NCI-H774 (cell line): ENCODE measurements around the gene OPHN1.
"Not testable (repeated sequence)": the region's sequence is repeated elsewhere in the genome, so short reads cannot be mapped to it uniquely, and the experiment has no call there.

Source experiments
- DNase-seq: peaks from one replicate; lab custom pipeline; 2025; lab: John Stamatoyannopoulos, UW

OPHN1 gene

DNA sequence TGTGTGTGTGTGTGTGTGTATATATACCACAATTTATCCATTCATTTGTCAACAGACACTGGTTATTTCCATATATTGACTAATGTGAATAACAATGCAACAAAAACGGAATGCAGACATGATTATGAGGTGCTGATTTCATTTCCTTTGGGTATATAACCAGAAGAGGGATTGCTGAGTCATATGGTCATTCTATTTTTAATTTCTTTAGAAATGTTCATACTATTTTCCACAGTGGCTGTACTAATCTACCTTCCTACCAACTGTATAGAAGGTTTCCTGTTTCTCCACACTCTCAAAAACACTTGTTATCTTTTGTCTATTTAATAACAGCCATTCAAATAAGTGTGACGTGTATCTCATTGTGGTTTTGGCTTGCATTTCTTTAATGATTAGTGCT, 269.9 kb downstream of the OPHN1 start:
- no peak for DNase-seq

DNA sequence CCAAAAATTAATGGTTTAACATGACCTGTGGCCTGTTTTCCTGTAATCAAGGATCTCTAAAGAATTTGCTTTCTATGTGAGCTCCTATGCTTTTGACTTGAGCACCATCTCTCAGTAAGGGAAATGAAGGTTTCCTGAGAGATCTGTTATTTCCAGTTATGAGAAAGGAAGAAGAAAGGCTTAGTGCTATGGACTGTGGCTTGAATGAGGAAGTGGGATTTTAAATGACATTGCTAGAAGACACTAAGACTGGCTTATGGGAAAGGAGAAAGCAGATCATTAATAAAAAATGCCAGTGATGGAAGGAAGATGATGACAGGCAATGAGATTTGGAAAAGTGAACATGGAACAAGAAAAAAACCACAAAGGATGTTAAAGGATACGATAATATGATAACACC, 285.4 kb downstream of the OPHN1 start:
- DNase-seq = no peak

DNA sequence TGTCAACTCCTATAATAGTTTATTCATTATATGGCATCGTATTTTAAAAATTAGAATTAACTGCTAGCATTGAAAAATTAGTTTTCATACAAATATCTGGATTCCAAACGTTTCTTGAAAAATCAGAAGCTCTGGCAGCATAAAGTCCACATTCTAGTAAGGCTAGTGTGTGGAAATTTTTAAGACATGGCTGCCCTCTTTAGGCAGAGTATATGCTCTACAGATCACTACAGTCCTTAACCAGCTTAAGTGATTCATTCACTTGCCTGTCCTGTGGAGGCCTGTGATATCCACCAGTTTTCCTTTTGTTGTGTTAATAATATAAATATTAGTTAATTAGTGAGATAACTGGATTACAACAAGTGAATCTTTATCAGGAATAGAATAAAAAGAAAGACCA, 287.2 kb downstream of the OPHN1 start:
- peak; percentile 5 for DNase-seq

DNA sequence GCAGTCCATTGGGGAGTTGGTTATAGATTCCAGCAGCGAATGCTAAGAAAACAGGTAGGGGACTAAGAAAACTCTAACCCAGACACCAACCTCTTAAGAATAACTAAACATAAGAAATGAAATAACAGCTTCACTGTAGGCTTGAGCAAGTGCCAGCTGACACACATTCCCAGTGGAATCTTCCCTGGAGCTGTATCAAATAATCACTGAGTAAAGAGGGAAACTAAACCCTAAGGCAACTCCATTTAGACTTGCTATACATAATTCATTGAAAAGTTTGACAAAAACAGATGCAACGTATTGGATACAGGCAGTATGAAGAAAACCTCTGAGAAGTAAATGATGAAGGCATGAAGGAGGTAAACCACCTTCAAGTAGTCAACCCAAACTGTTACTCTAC, 293.5 kb downstream of the OPHN1 start:
- no peak for DNase-seq

DNA sequence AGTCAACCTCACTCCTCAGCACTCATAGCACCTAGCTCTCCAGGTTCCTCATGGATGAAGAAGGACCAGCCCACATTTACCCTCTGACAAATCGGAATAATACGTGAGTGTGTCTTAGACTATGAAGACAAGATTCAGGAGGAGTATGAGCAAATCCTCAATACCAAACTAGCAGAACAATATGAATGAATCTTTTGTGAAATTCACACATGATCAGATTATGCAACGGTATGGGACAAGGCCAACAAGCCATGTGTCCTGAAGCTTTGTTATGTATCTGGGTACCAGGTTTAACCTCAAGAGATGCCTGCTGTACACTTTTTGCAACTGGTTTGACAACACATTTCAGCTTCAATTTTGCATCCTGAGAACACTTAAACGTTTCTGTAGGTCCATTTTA, 300.1 kb downstream of the OPHN1 start:
- no peak for DNase-seq

DNA sequence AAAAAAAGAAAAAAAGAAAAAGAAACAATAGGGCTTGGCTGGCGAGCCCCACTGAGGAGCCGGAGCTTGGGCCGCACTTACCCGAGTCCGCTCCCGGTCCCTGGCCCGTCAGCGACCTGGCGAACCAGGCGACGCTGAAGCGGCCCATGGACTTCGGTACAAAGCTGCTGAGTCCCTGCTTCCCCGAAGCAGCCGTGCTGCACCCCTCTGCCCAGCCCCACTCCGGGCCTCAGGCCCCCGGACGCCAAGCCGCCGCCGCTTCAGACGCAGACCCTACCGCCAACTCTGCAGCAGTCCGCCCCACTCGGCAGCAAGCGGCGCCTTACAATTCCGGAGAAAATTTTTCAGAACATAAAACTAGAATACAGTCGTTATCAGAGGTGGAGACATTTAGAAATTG, 300.5 kb downstream of the OPHN1 start:
- no peak for DNase-seq

DNA sequence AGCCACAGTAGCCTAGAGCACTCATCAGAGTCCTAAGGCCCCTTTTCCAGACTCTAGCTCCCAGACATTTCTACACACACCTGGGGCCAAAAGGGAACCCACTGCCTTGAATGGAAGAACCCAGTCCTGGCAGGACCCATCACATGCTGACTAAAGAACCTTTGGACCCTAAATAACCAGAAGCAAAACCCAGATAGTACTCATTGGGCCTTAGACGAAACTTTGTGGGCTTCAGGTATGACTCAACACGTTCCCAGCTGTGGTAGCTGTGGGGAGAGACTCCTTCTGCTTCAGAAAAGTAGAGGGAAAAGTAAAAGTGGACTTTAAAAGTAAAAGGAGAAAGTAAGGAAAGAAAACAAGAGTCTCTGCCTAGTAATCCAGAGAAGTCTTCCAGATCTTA, 311.5 kb downstream of the OPHN1 start:
- no peak for DNase-seq

DNA sequence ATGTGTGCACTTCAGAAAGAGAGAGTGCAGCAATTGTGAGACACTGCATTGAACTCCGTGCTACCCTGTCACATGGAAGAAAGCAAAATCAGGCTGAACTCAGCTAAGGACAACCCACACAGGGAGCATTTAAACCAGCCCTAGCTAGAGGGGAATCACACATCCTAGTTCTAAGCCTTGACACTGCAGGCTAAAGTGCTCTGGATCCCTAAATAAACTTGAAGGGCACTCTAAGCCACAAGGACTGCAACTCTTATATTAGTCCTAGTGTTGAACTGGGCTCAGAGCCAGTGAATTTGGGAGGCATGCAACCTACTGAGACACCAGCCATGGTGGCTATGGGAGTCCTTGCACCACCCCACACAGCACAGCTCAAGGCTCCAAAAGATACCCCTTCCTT, 311.9 kb downstream of the OPHN1 start:
- no peak for DNase-seq

DNA sequence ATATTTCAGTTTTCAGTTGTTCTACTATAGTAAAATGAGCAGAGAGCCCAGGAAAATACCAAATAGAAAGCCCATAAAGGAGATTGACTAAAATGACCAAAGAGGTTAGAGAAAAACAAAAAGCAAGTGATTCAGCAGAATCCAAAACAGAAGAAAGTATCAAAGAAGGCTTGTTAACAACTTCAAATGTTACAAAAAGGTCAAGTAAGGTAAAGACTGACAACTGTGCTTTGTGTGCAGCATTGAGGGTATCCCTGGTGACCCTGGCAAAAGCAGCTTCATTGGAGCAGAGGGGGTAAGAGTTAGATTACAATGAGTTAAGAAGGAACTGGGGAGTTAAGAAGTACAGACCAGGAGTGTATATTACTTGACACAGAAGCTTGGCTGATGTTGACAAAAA, 317.9 kb downstream of the OPHN1 start:
- no peak for DNase-seq

DNA sequence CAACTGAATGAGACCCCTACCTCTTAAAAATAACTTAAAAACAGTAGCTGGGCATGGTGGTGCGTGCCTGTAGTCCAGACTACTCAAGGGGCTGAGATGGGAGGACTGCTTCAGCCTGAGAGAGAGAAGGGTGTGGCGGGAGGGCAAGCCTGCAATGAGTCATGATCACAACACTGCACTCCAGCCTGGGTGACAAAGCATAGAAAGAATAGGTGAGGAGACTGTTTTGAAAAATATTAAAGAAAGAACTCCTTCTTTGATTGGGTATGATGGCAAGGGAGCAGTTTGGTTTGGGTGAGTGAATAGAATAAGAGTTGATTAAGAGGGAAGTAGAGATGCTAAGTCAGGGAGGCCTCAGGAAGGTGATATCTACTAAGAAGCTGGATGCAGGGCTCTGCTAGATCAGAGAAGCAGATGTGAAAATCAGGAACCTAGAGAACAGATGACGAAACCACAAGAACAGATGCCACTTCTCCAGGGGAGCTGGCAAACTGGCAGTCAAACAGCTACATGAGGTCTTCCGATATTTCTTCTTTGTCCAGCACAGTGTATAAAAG, 318.6 kb downstream of the OPHN1 start:
- DNase-seq = no peak

DNA sequence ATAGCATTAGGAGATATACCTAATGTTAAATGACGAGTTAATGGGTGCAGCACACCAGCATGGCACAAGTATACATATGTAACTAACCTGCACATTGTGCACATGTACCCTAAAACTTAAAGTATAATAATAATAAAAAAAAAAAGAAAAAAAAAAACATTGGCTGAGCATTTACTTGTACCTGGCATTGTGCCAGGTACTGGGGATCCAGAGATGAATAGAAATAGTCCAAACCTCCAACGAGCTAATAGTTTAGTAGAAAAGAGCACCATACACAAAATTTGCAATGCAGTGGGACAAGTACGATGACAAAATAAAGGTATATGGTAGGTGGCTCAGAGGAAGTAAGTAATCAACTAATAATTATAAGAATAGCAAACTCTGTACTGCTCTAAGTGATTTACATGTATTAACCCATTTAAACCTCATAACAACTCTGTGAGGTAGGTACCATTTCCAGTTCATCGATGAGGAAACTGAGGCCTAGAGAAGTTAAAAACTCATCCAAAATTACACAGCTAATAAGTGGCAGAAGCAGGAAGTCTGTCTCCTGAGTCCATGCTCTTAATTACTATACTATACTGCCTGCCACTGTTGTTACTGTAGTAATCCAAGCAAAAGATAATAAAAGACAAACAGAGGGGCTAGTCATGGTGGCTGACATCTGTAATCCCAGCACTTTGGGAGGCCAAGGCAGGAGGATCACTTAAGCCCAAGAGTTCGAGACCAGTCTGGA, 319.3 kb downstream of the OPHN1 start:
- DNase-seq = no peak

DNA sequence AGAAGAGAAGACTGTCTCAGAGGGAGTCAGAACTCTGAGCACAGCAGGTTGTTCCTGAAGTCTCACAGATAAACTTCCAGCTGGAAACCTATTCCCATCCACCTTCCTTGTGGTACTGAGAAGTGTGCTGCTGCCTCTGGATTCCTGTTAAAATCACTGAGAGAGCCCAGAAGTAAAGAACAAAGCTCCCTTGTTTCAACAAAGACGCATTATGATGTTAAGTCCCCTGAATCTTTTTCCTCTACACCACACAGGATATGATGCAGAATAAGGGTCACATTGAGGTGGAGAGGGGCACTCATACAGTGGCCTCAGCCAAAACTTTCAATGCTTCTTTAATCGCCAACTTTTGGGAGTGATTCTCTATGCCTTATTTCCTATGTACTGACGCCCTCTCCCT, 321.0 kb downstream of the OPHN1 start:
- no peak for DNase-seq

DNA sequence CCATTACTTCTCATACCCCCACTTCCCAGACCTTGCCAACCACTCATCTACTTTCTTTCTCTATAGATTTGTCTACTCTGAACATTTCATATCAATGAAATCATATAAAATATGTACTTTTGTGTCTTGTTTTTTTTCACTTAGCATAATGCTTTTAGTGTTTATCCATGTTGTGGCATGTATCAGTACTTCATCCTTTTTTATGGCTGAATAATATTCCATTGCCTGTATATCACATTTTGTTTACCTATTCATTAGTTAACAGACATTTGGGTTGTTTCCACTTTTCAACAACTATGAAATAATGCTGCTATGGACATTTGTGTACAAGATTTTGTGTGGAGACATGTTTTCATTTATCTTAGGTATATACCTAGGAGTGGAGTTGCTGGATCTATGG, 324.1 kb downstream of the OPHN1 start:
- DNase-seq = no peak

DNA sequence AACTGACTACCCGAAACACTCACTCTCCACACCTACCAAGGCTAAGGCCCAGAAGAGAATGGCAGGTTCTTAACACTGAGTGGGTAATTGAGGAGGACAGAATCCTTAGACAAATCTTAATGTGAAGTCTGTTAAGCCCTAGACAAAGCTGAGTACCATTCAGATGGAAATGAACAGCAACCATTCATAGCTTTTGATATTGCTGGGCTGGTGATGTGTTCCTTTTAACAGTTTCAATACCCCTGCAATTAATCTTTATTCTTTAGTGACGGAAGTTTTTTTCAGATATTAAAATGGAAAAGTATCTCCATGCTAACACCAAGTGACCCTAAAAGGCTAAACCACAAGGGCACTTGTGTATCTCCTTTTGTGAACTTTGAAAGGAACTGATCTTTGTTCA, 334.9 kb downstream of the OPHN1 start:
- no peak for DNase-seq

DNA sequence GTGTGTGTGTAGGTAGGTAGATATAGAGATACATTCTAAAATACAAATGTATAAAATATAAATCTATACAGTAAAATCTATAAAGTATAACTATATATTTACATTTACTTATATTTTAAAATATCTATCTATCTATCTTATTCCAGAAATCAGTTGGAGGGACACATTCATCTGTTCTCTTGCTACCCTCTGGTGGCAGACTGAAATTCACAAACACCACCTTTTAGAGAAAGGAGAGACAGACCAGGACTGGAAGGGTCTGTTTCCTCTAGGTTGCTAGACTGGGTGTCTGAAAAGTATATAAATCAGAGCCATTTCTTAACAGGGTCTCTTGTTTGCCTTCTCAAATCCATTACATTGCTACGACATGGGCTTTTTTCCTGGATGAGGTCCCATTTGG, 343.0 kb downstream of the OPHN1 start:
- no peak for DNase-seq

DNA sequence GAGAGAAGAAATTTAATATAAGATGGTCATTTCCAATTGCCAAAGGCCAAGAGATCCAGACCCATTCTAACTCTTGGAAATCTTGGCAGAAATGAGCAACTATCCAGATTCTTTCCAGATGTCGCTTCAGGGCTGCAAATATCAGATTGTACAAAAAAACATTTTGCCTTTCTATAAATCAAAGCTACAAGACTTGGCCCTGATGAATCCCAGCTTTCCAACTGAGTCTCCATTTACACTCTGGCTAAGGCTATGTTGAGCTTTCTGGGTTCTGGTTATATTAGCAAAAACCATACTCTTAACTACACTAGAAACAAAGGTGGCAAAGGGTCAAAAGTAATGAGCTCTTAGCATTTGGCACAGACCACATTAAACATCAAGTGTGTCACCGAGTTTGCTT, 345.8 kb downstream of the OPHN1 start:
- no peak for DNase-seq

DNA sequence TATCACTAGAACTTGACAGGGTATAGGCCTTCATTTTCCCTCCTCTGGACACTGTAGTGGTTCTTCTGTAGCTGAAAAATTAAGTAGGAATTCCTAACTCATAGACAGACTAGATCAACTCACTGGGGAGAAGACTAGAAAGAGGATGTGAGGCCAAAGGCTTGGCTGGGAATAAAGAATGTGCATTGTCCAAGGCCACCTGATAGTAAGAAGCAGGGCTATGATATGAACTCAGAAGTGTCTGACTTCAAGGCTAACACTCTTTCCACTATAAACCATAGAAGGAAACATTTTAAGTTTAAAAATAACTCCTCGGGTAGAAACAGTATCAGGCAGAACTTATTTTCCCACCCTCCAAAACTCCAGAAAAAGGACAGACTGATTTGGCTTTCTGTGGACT, 346.6 kb downstream of the OPHN1 start:
- DNase-seq = no peak

DNA sequence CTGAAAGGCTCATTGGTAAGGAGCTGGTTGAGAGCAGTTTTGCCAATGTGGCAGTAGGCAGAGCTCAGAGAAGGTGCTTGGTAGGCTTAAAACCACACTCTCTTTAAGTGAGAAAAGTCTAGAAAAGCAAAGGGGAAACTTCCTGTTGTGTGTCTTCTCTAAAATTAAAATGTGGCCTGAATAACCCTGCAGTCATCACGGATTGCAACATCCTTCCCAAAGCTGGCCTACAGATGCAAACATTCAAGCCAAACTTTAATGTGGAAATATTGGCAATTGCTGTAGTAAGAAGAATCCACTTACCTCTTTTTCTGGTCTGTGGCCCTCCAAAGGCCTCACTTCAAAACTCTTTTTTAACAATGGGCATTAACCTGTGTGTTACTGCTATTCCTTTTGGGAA, 348.5 kb downstream of the OPHN1 start:
- no peak for DNase-seq

DNA sequence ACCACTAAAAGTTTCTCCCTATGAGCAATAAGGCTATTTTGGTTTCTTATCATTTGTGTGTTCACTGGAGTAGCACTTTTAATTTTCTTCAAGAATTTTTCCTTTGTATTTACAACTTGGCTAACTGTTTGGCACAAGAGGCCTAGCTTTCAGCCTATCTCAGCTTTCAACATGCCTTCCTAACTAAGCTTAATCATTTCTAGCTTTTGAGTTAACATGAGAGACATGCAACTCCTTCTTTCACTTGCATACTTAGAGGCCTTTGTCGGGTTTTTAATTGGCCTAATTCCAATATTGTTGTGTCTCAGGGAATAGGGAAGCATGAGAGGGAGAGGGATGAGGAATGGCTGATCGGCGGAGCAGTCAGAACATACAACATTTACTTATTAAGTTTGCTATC, 349.8 kb downstream of the OPHN1 start:
- no peak for DNase-seq

DNA sequence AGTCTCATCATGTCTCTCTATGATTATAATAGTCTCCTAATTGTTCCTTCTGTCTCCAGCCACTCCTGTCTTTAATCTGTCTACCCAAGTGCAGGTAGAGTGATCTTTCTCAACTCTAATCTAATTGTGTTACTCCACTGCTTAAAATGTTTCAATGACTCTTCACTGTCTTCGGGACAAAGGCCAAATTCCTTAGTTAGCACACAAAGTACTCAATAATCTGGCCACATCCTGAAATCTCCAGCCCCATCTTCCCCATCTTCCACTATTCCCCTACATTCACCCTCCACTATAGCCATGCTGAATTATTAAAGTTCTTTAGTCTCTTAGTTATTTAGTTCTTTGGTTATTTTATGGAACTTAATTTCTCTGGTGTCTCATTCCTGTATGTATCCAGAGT, 353.3 kb downstream of the OPHN1 start:
- DNase-seq = no peak

DNA sequence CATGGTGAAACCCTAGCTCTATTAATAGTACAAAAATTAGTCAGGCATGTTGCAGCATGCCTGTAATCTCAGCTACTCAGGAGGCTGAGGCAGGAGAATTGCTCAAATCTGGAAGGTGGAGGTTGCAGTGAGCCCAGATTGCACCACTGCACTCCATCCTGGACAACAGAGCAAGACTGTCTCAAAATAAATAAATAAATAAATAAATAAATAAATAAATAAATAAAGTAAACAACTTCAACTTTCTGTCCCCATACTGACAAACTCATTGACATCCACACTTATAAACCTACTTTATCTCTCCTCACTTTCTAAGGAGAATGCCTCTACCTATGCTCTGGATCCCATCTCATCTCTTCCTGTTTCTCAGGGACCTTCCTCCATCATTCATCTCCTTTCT, 354.5 kb downstream of the OPHN1 start:
- not testable (repeated sequence) for DNase-seq

DNA sequence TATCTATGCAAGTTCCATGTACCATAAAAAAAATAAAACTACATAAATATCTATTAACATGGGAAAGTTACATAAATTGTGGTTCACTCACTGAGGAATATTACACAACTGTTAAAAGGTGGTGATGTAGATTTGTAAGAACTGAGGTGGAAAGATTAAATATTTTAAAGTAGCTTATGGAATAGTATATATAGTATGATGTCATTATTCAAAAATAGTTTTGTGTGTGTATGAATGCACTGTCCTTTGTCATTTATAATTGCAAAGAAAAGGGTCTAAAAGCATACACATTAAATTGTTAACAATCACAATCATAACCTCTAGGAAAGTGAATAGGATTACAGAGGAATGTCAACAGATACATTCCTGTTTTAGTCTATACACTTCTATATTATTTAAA, 355.9 kb downstream of the OPHN1 start:
- DNase-seq = no peak

DNA sequence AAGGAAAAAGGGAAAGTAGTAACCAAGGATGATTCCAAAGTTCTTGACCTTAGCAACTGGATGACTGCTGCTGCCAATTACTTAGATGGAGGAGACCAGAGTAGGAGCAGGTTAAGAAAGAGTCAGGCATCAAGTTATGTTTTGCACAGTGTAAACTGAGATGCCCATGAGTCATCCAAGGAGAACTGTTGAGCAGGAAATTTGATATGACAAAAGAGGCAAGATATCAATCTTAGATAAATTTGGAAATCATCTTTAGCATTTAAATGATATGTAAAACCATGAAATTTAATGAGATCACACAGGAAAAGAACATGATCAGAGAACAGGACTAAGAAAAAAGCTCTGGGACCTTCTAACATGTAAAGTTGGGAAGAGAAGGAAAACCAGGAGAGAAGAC, 361.3 kb downstream of the OPHN1 start:
- no peak for DNase-seq

DNA sequence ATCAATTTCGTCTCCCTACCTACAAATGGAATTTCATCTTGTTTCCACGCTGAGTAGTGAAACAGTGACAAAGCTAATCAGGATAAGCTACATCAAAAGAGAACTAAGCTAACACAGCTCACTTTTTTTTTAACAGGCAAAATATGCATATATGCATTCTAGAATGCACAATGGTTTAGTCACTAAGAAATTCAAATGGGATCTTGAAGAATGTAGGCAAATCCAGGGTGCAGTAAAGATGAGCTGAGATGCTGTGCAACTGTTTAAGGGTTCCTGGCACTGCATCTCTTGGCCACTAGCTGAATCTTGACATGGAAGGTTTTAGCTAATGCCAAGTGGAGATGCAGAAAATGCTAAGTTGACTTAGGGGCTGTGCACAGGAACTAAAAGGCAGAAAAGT, 363.2 kb downstream of the OPHN1 start:
- DNase-seq = not testable (repeated sequence)

DNA sequence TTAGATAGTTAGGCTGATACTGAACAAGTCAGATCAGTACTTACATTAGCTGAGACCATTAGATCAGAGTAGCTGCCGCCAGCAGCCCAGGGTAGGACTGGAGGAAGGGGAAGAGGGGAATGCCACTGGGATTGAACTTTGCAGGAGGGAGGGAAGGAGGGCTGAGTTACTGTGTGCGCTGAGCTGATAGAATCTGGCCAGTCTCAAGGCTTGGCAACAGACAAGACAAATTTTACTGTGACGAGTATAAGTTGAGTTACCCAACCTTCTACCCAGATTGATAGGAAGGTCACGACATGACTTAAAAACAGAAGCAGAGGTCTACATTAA, 372.1 kb downstream of the OPHN1 start:
- DNase-seq = no peak
